DND-41 (cell line): ENCODE data around the gene DNLZ.

Source experiments
- EZH2 ChIP-seq: IDR thresholded peaks from 3 replicates; pipeline ENCODE4 v1.6.1; 2012; ENCODE audit warnings: borderline replicate concordance, low read depth, mild to moderate bottlenecking, moderate library complexity, low read length, inconsistent platforms; ENCODE audit not compliant: severe bottlenecking
- TF ChIP-seq, protein P1 (sequence below): IDR thresholded peaks from 2 replicates; pipeline ENCODE4 v1.5.1; 2012; ENCODE audit warnings: borderline replicate concordance, low read length, moderate library complexity, mild to moderate bottlenecking; ENCODE audit not compliant: poor library complexity, severe bottlenecking; ENCODE audit errors: extremely low read depth

DNA sequence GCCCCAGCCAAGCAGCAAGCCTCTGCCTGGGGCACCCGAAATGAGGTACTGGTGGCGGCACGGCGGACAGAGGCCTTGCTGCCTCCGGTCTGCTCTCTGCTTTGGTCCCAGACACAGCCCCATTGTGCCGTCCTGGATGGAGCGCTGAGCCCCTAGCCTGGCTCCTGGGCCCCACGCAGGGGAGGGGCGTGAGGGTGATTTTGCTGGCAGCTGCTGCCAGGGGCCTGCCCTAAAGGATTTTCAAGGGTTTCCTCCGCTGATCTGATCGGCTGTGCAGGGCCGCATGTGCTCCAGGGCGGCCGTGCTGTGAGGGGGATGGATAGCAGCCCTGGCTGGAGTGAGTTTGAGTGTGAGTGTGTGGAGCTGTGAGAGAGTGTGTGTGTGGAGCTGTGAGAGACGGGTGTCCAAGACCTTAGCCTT is 34.9 kb downstream of the DNLZ start:
- TF ChIP-seq, protein P1, sequence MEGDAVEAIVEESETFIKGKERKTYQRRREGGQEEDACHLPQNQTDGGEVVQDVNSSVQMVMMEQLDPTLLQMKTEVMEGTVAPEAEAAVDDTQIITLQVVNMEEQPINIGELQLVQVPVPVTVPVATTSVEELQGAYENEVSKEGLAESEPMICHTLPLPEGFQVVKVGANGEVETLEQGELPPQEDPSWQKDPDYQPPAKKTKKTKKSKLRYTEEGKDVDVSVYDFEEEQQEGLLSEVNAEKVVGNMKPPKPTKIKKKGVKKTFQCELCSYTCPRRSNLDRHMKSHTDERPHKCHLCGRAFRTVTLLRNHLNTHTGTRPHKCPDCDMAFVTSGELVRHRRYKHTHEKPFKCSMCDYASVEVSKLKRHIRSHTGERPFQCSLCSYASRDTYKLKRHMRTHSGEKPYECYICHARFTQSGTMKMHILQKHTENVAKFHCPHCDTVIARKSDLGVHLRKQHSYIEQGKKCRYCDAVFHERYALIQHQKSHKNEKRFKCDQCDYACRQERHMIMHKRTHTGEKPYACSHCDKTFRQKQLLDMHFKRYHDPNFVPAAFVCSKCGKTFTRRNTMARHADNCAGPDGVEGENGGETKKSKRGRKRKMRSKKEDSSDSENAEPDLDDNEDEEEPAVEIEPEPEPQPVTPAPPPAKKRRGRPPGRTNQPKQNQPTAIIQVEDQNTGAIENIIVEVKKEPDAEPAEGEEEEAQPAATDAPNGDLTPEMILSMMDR, result no peak
- no peak for TF ChIP-seq EZH2
